NT2/D1 (cell line): Measurements from ENCODE around the gene ANKRD13B.

ENCODE experiments used
- SUZ12 ChIP-seq: IDR thresholded peaks from 2 replicates; pipeline ENCODE4 v1.6.1; 2011; ENCODE audit not compliant: insufficient read length, insufficient read depth; ENCODE audit errors: extremely low read depth
- YY1 ChIP-seq: IDR thresholded peaks from 2 replicates; pipeline ENCODE4 v1.6.1; 2011; ENCODE audit not compliant: insufficient read length, insufficient read depth
- ZNF274 ChIP-seq: IDR thresholded peaks from 2 replicates; pipeline ENCODE4 v1.6.1; 2011; ENCODE audit warnings: mild to moderate bottlenecking, low read depth, low read length

- TF ChIP-seq ZNF274 (no peak), SUZ12 (no peak), YY1 (no peak)
Observed at GRCh38 chr17:29640981-29641642, 48.2 kb downstream of the ANKRD13B start.
